ENCODE measurements around the gene PROCA1.

PROCA1 gene, protein sequence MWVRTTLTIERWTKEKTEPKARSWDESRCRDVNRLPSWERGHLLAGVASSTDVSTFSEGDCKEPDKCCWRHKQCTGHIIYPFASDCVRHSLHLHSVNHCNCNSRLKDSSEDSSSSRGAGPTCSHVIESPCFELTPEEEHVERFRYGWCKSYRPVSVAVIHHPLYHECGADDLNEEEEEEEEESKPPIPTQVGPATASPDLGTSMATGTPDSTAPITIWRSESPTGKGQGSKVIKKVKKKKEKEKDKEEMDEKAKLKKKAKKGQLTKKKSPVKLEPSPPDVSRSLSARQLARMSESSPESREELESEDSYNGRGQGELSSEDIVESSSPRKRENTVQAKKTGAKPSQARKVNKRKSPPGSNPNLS

DNA sequence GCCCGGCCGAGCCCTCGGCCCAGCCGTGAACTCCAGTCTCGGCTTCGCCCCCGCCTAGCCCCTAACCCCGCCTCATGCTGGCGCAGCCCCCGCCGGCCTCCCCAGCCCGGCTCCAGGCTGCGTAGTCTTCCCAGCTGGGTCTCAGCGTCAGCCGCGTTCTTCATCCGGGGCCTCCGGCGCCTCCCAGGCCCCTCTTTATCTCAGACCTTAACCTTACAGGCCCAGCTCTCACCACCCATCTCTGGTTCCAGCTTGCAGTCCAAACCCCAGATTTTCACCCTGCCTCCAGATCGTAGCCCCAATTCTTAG is at the start of gene PROCA1:
Gene PROCA1, minus strand, starts transcription at position 166 of the 309 bp plus-strand sequence. CDS start 228 bp downstream, outside the sequence.
- TF ChIP-seq YY1 (IDR thresholded peaks at IDR 0.05; ENCODE audit: insufficient read depth, insufficient read length) (no peak), ZNF274 (IDR thresholded peaks at IDR 0.05; ENCODE audit: low read depth, low read length) (no peak), SUZ12 (IDR thresholded peaks at IDR 0.05; ENCODE audit: extremely low read depth, insufficient read depth, insufficient read length) (no peak)
- Histone ChIP-seq H3K4me1 (ENCODE audit: insufficient read depth, insufficient read length) (peaks cover 22% of the 10 kb centered on the region), H3K27me3 (ENCODE audit: insufficient read depth, insufficient read length) (no peaks in the 10 kb centered on the region), H3K9ac (ENCODE audit: insufficient read length, low read depth) (peak within 1 kb of the TSS; percentile 97), H3K4me3 (ENCODE audit: insufficient read length, low read depth) (peak within 1 kb of the TSS; percentile 67), H3K36me3 (ENCODE audit: insufficient read depth, insufficient read length, low read length) (peaks cover 43% of the 10 kb centered on the region), H3K9me3 (ENCODE audit: insufficient read depth, low read length) (no peaks in the 10 kb centered on the region)
- DNase-seq (ENCODE audit: low read depth, low spot score), result no peak

DNA sequence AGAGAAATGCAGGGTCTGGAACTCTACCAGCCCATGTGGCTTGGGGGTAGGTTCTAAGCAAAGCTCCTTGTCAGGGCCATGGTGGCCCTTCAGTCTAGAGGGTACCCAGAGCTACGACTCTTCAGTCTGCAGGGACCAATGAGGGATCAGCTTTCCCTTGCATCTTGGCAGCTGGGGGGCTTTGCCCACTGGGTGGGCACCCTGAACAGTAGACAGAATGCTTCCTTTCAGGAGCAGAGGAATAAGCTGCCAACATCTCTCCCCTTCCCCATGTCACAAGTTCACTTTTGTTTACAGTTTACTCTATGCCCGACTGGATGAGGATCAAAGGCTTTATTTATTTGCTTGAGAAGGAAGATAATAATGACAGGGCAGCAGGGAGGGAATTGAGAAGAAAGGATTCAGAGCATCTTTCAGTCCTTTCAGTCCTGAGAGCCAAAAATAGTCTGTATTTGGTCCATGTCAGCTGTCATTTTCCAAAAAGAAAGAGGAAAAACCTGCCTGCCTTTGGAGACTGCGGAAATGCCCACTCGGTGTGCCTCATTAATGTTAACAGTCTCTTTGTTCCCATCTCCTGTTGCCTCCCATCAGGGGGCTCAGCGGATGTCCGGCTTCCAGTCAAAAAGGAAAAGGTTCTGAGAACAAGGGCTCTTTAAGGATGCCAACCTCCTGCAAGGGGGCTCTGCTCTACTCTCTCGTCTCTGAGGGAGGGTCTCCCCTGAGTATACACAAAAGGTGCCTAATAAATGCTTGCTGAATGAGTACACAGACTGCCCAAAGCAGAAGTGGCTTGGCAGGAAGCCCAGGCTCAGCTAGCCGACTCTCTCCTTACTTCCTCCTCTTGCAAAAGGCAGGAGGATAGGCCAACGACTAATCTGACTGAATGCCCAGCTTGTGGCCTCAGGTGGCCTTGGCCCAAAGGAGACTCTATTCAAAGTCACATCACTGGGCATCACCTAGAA is 49.2 kb upstream of the PROCA1 start:
- no peak for DNase-seq (ENCODE audit: low read depth, low spot score)
- no peaks in the 10 kb centered on the region for H3K9me3 ChIP-seq (ENCODE audit: insufficient read depth, low read length)
- H3K27me3 ChIP-seq (ENCODE audit: insufficient read depth, insufficient read length), result no peaks in the 10 kb centered on the region
- H3K36me3 ChIP-seq (ENCODE audit: insufficient read depth, insufficient read length, low read length), result peaks cover 55% of the 10 kb centered on the region
- TF ChIP-seq SUZ12 (IDR thresholded peaks at IDR 0.05; ENCODE audit: extremely low read depth, insufficient read depth, insufficient read length), result no peak
- TF ChIP-seq YY1 (IDR thresholded peaks at IDR 0.05; ENCODE audit: insufficient read depth, insufficient read length), result no peak
- TF ChIP-seq ZNF274 (IDR thresholded peaks at IDR 0.05; ENCODE audit: low read depth, low read length), result no peak
- H3K4me1 ChIP-seq (ENCODE audit: insufficient read depth, insufficient read length), result no peaks in the 10 kb centered on the region
- H3K4me3 ChIP-seq (ENCODE audit: insufficient read length, low read depth), result no peak overlapping the region
- H3K9ac ChIP-seq (ENCODE audit: insufficient read length, low read depth), result no peak overlapping the region

DNA sequence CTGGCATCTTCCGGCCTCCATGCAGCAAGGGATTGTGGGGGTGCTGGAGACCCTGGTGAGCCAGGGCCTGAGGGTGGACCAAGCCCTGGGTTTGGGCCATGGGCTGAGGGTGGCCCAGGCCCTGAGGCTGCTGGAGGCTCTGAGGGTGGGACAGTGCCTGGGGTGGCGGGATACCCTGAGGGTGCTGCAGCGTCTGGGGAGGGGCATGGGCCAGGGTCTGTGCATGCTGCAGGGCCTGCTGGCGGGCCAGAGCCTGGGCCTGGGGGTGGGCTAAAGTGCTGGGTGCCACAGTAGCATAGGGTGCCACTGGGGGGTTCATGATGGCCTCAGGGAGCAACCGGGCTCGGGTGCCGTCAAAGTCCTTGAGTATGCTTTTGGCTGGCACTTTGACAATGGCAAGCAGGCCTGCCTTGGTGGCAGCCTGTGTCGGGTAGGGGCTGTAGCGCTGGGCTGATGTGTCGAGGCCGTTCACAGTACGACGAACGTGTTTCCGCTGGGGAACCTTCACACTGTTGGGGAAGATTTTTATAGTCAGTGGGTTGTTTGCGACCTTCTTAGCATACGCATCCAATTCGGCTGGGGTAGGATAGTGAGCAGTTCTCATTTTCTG is 47.7 kb upstream of the PROCA1 start:
- Histone ChIP-seq H3K27me3 (ENCODE audit: insufficient read depth, insufficient read length) (no peaks in the 10 kb centered on the region), H3K9me3 (ENCODE audit: insufficient read depth, low read length) (no peaks in the 10 kb centered on the region), H3K36me3 (ENCODE audit: insufficient read depth, insufficient read length, low read length) (peaks cover 43% of the 10 kb centered on the region), H3K4me1 (ENCODE audit: insufficient read depth, insufficient read length) (peaks cover 2% of the 10 kb centered on the region), H3K9ac (ENCODE audit: insufficient read length, low read depth) (no peak overlapping the region), H3K4me3 (ENCODE audit: insufficient read length, low read depth) (no peak overlapping the region)
- DNase-seq (ENCODE audit: low read depth, low spot score), result no peak
- TF ChIP-seq SUZ12 (IDR thresholded peaks at IDR 0.05; ENCODE audit: extremely low read depth, insufficient read depth, insufficient read length), result no peak

DNA sequence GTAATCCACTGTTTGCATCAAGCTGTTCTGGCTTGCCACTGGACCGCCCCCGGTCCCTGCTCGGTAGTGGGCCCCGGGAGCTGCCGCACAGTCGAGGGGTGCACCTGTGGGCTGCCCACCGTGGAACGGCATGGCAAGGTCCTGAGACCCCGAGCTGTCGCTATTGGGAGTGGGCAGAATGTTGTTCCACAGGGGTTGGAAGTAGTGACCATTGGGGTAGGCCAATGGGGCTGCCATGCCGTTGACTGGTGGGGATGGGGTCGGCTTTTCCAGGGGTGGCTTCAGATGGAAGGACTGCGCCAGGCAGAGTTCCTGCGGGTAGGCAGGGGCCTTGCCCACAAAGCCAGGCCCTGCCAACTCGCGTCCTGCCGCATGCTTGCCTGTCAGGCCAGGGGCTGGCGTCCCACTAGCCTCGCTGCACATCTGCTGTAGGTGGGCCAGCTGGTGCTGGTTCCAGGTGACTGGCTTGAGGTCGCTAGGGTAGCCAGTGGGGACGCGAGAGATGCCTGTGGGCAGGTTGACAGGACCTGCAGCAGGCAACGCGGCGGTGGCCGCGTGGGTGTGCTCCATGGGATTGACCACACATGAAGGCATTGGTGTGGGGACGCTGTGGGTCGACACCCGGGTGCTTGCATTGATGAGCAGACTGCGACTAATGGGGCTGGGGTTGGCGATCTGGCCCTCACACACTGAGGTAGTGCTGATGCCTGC is 46.9 kb upstream of the PROCA1 start:
- H3K36me3 ChIP-seq (ENCODE audit: insufficient read depth, insufficient read length, low read length), result peaks cover 43% of the 10 kb centered on the region
- H3K9me3 ChIP-seq (ENCODE audit: insufficient read depth, low read length), result no peaks in the 10 kb centered on the region
- no peak overlapping the region for H3K9ac ChIP-seq (ENCODE audit: insufficient read length, low read depth)
- no peak overlapping the region for H3K4me3 ChIP-seq (ENCODE audit: insufficient read length, low read depth)
- DNase-seq (ENCODE audit: low read depth, low spot score), result no peak
- H3K27me3 ChIP-seq (ENCODE audit: insufficient read depth, insufficient read length), result no peaks in the 10 kb centered on the region
- H3K4me1 ChIP-seq (ENCODE audit: insufficient read depth, insufficient read length), result peaks cover 2% of the 10 kb centered on the region
- TF ChIP-seq YY1 (IDR thresholded peaks at IDR 0.05; ENCODE audit: insufficient read depth, insufficient read length) (no peak), SUZ12 (IDR thresholded peaks at IDR 0.05; ENCODE audit: extremely low read depth, insufficient read depth, insufficient read length) (no peak), ZNF274 (IDR thresholded peaks at IDR 0.05; ENCODE audit: low read depth, low read length) (no peak)

DNA sequence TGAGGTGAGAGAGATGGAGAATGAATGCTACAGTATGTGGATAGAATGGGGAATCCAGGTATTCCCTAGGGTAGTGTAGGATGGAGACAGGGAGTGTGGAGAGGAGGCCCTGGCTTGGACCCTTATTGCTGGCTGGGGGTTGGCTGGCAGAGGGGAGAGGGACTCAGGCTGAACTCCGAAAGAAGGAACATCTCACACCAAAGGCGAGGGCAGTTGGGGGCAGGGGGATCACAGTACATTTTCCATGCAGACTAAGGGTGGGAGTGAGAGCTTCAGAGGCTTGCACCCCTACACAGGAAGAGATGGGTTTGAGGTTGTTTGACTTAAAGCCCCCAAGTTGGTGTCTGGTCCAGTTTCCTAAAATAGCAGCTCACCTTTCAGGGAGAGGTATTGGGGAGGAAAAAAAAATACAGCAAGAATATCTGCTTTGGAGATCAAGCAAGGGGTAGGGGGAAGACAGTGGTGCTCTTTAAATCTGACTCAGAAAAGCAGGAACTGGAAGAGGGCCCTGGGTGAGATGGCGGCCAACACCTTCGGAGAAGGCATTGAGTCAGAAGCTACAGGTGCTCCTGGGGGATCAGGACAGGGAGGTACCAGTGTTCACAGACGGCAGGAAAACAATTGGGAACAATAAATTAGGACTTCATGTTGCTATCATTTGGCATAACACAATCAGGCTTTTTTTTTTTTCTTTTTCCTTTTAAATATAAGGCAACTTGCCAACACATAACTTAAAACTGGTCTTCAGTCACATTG is 44.5 kb upstream of the PROCA1 start:
- peaks cover 43% of the 10 kb centered on the region for H3K36me3 ChIP-seq (ENCODE audit: insufficient read depth, insufficient read length, low read length)
- TF ChIP-seq ZNF274 (IDR thresholded peaks at IDR 0.05; ENCODE audit: low read depth, low read length) (no peak), YY1 (IDR thresholded peaks at IDR 0.05; ENCODE audit: insufficient read depth, insufficient read length) (no peak)
- H3K27me3 ChIP-seq (ENCODE audit: insufficient read depth, insufficient read length), result no peaks in the 10 kb centered on the region
- DNase-seq (ENCODE audit: low read depth, low spot score), result no peak
- H3K9ac ChIP-seq (ENCODE audit: insufficient read length, low read depth), result no peak overlapping the region
- peaks cover 2% of the 10 kb centered on the region for H3K4me1 ChIP-seq (ENCODE audit: insufficient read depth, insufficient read length)
- no peak overlapping the region for H3K4me3 ChIP-seq (ENCODE audit: insufficient read length, low read depth)
- no peaks in the 10 kb centered on the region for H3K9me3 ChIP-seq (ENCODE audit: insufficient read depth, low read length)

DNA sequence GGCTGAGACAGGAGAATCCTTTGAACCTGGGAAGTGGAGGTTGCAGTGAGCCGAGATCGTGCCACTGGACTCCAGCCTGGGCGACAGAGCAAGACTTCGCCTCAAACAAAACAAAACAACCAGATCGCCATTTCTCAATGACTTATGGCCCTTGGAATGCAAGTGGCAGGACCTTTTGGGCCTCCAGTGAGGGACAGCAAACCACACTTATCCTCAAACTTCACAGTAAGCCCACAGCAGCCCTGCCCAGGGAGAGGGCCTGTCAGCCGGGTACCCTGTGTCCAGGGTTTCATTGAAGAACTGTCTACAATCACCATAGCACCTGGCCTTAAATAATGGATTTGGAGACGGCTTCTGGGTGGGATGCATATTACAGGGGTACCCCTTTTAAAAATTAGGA is 43.8 kb upstream of the PROCA1 start:
- no peak overlapping the region for H3K4me3 ChIP-seq (ENCODE audit: insufficient read length, low read depth)
- TF ChIP-seq YY1 (IDR thresholded peaks at IDR 0.05; ENCODE audit: insufficient read depth, insufficient read length) (no peak), ZNF274 (IDR thresholded peaks at IDR 0.05; ENCODE audit: low read depth, low read length) (no peak), SUZ12 (IDR thresholded peaks at IDR 0.05; ENCODE audit: extremely low read depth, insufficient read depth, insufficient read length) (no peak)
- H3K9ac ChIP-seq (ENCODE audit: insufficient read length, low read depth), result no peak overlapping the region
- H3K36me3 ChIP-seq (ENCODE audit: insufficient read depth, insufficient read length, low read length), result peaks cover 51% of the 10 kb centered on the region
- H3K9me3 ChIP-seq (ENCODE audit: insufficient read depth, low read length), result no peaks in the 10 kb centered on the region; the same call in 1 of the 2 replicates
- H3K27me3 ChIP-seq (ENCODE audit: insufficient read depth, insufficient read length), result no peaks in the 10 kb centered on the region
- peaks cover 2% of the 10 kb centered on the region for H3K4me1 ChIP-seq (ENCODE audit: insufficient read depth, insufficient read length)
- no peak for DNase-seq (ENCODE audit: low read depth, low spot score)

Measured in NT2/D1 (cell line).